OCI-LY7 (cell line): ENCODE results near the gene TMEM244.

Source experiments
- EZH2phosphoT487 ChIP-seq: fragments of 200-600 bp; sonication (generic); IDR thresholded peaks from 2 replicates; pipeline ENCODE4 v1.6.1; 2018; ENCODE audit warnings: low read depth, borderline replicate concordance, mild to moderate bottlenecking, mixed run types, antibody characterized with exemption, low read length, moderate library complexity, mixed read lengths
- TF ChIP-seq, protein P1 (sequence below): fragments of 200-600 bp; sonication (generic); conservative IDR thresholded peaks from 2 replicates; pipeline ENCODE4 v1.5.1; 2014; ENCODE audit warnings: mild to moderate bottlenecking, antibody characterized with exemption, low read length, moderate library complexity, mixed read lengths

- TF ChIP-seq, protein P1, sequence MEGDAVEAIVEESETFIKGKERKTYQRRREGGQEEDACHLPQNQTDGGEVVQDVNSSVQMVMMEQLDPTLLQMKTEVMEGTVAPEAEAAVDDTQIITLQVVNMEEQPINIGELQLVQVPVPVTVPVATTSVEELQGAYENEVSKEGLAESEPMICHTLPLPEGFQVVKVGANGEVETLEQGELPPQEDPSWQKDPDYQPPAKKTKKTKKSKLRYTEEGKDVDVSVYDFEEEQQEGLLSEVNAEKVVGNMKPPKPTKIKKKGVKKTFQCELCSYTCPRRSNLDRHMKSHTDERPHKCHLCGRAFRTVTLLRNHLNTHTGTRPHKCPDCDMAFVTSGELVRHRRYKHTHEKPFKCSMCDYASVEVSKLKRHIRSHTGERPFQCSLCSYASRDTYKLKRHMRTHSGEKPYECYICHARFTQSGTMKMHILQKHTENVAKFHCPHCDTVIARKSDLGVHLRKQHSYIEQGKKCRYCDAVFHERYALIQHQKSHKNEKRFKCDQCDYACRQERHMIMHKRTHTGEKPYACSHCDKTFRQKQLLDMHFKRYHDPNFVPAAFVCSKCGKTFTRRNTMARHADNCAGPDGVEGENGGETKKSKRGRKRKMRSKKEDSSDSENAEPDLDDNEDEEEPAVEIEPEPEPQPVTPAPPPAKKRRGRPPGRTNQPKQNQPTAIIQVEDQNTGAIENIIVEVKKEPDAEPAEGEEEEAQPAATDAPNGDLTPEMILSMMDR, result no peak
- TF ChIP-seq EZH2phosphoT487, result no peak
Measured at GRCh38 chr6:129801909-129802308, 59.2 kb downstream of the TMEM244 start.
